Dedifferentiated amniotic fluid mesenchymal stem cell (primary cell): ENCODE data around the gene CSH1.
A peak's percentile ranks its signal among the peaks of the same experiment; 100 is the strongest.
"Not testable (repeated sequence)": the region's sequence is repeated elsewhere in the genome, so short reads cannot be mapped to it uniquely, and the experiment has no call there.

ENCODE experiments used
- DNase-seq: peaks from one replicate; pipeline ENCODE4 v3.0.0-alpha.2; 2016; ENCODE audit errors: extremely low spot score

The CSH1 gene

GRCh38 chr17:63869491-63870291 is 26.7 kb downstream of the CSH1 start:
- DNase-seq, result not testable (repeated sequence)

GRCh38 chr17:63866625-63867024 is 29.7 kb downstream of the CSH1 start:
- not testable (repeated sequence) for DNase-seq

DNA sequence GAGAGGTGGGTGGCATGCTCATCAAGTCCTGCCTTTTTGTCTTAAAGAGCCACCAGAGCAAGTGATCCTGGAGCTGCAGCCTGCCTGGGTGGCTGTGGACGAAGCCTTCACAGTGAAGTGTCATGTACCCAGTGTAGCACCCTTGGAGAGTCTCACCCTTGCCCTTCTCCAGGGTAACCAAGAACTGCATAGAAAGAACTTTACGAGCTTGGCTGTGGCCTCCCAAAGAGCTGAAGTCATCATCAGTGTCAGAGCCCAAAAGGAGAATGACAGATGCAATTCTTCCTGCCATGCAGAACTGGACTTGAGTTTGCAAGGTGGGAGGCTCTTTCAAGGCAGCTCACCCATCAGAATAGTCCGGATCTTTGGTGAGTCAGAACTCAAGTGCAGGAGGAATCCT is 37.1 kb downstream of the CSH1 start:
- DNase-seq, result no peak

DNA sequence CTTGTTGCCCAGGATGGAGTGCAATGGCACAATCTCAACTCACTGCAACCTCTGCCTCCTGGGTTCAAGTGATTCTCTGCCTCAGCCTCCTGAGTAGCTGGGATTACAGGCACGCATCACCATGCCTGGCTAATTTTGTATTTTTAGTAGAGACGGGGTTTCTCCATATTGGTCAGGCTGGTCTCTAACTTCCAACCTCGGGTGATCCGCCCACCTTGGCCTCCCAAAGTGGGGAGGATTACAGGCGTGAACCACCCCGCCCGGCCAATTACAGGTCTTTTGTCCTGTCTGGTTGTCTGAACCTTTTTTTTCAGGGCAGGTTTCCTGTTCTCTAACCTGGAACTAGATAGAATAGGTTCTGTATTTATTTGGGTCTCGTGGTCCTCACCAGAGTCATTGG is 39.9 kb downstream of the CSH1 start:
- DNase-seq, result not testable (repeated sequence)

DNA sequence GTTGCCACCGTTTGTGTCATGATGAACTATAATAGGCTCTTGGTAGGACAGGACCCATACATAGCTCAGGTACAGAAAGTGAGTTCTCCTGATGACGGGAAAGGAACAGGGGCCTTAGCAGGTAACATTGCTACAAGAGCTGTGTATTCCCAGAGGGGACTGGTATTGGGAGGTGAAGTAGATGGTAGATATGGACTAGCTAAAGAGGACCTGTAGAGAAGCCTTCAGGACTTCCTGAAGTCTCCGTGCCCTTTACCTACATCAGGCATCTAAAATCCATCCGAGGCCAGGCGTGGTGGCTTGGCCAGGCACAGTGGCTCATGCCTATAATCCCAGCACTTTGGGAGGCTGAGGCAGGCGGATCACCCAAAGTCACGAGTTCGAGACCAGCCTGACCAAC is 41.2 kb downstream of the CSH1 start:
- no peak for DNase-seq

GRCh38 chr17:63854709-63855108 is 41.7 kb downstream of the CSH1 start:
- no peak for DNase-seq

GRCh38 chr17:63853260-63853659 is 43.1 kb downstream of the CSH1 start:
- no peak for DNase-seq

DNA sequence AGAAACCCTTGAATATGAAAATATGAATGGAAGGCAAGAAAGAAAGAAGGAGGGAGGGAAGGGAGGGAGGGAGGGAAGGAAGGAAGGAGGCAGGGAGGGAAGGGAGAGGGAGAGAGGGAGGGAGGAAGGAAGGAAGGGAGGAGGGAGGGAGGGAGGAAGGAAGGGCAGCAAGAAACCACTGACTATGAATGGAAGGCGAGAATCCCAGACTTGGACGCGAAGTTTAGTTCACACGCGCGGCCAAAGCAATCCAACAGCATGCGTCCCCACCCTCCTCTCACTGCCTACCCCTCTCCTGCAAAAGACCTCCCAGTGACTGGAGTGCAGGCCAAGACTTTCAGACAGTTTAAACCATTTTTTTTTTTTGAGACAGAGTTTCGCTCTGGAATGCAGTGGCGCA is 46.0 kb downstream of the CSH1 start:
- DNase-seq, result no peak

- DNase-seq, result peak; percentile 60
Observed at GRCh38 chr17:63848834-63849689, 47.3 kb downstream of the CSH1 start.

DNA sequence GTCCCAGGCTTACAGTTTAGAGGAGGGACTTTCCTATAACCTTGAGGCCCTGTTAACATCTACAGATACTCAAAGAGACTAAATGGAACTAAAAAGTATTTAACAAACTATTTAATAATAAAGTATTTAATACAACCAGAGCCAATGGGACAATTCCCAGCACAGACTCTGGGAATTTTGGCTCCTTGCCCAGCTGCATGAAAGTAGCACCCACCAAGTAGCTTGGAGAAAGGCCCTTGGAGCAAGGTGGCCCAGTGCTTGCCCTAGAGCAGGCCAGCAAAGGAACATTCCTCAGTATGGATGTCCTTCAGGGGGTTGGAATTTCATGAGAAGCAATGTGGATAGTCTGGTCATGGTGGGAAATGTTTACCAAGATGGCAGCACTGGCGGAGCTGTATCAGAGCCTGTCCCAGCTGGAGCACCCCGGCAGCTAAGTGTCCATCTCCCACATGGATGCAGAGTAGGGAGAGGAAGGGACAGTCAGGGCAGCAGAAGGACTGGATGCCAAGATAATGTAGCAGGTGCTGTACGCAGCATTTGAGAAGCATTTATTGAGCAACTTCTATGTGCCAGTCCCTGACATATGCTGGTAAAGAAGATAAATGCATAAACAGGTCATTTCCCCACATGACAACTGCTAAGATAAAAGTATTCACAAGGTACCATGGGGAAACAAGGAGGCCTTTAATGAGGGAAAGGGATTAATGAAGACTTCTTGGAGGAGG is 48.7 kb downstream of the CSH1 start:
- DNase-seq, result no peak

- DNase-seq, result no peak
Observed at GRCh38 chr17:63845509-63845908, 50.9 kb downstream of the CSH1 start.
